Stomach (tissue), 9 donors: ENCODE results near the gene TPSB2. TPM values are rescaled to one million over a fixed set of nuclear protein-coding genes. Genes with fewer than 3 reads are reported as not detected.
A peak's percentile ranks its signal among the peaks of the same experiment; 100 is the strongest.
"Not testable (repeated sequence)": the region's sequence is repeated elsewhere in the genome, so short reads cannot be mapped to it uniquely, and the experiment has no call there.

Experiments
- DNase-seq, 2 donors: peaks; one replicate each; pipeline versions ENCODE4 v3.0.0 to v3.0.0-alpha.2; 2013 to 2019
- H3K27ac ChIP-seq, 5 donors: fragments of 200-600 bp in 4 of 5; sonication (generic) in 4 of 5; one replicate each; pipeline ENCODE4 v1.5.1; 2013 to 2019; ENCODE audit warnings: mild to moderate bottlenecking in 1 of 5, moderate library complexity in 1 of 5
- H3K27me3 ChIP-seq, 3 donors: fragments of 200-600 bp; sonication (generic); one replicate each; pipeline ENCODE4 v1.5.1; 2017 to 2019; ENCODE audit warnings: mixed run types in 1 of 3
- H3K36me3 ChIP-seq, 4 donors: fragments of 200-600 bp; sonication (generic); 1 replicate in 3 of 4; 2 replicates in 1 of 4; pipeline ENCODE4 v1.5.1; 2016 to 2019
- H3K4me1 ChIP-seq, 4 donors: fragments of 200-600 bp; sonication (generic); one replicate each; pipeline ENCODE4 v1.5.1; 2016 to 2019
- H3K4me3 ChIP-seq, 4 donors: fragments of 200-600 bp; sonication (generic) in 3 of 4; one replicate each; pipeline ENCODE4 v1.5.1; 2016 to 2019; ENCODE audit warnings: mild to moderate bottlenecking in 1 of 4
- H3K9me3 ChIP-seq, 4 donors: fragments of 200-600 bp; sonication (generic); one replicate each; pipeline ENCODE4 v1.5.1; 2016 to 2019
- CTCF ChIP-seq, 7 experiments: fragments of 450-650 bp in 4 of 7; fragments of 200-600 bp in 3 of 7; sonication (generic) in 3 of 7; IDR thresholded peaks; one replicate each; pipeline ENCODE4 v1.5.1; 2016 to 2019; ENCODE audit warnings: antibody characterized with exemption in 7 of 7, control low read depth in 2 of 7, mild to moderate bottlenecking in 1 of 7
- EP300 ChIP-seq: sonication (generic); formaldehyde crosslinking; IDR thresholded peaks from one replicate; pipeline ENCODE4 v1.6.1; 2017; ENCODE audit warnings: antibody characterized with exemption
- POLR2A ChIP-seq, 4 donors: fragments of 450-650 bp; IDR thresholded peaks; one replicate each; pipeline ENCODE4 v1.6.1; 2016; ENCODE audit warnings: antibody characterized with exemption in 4 of 4, control low read depth in 2 of 4, mild to moderate bottlenecking in 1 of 4, moderate library complexity in 1 of 4
- POLR2AphosphoS5 ChIP-seq, 3 donors: sonication (generic); formaldehyde crosslinking; IDR thresholded peaks; one replicate each; pipeline ENCODE4 v1.6.1; 2016; ENCODE audit warnings: antibody characterized with exemption in 3 of 3
- WGBS, 5 donors: extraction: QIAGEN DNeasy Blood & Tissue Kit in 3 of 5; methylation state at CpG; one replicate each; pipeline versions ENCODE4 v1.1.5 to v1.1.7; 2013 to 2018; 5-methylcytosine and 5-hydroxymethylcytosine counted together
- intact Hi-C: fragments of 100-400 bp; cut with DNase I; formaldehyde crosslinking; loops from one replicate; pipeline ENCODE4 v1.15.1; 2023; ENCODE audit warnings: low total_unique reads
- polyA plus RNA-seq, 3 donors: library from polyadenylated mRNA; stranded (reverse); fragments of 200-250 nt; gene quantifications; one replicate each; pipeline ENCODE4 v1.2.3, GENCODE V29; 2013
- total RNA-seq, 5 donors: library from RNA; depleted of rRNA; stranded (reverse); fragments of >200 nt; gene quantifications; one replicate each; pipeline versions ENCODE4 v1.1.0 to v1.2.3, GENCODE V29; 2014 to 2016
- donor health status: healthy with polysubstance abuse.
- donor health status: Bipolar disorder and iron deficiency.
- donor health status: healthy.

TPSB2 gene
- total and polyA plus RNA-seq, 8 donors: 1.8 to 164 (median 47.9) TPM; not detected in 1

- whole genome bisulfite sequencing, 5 donors: 63 to 77% (median 75%) methylated on average over 7 to 9 of the region's 9 CpGs
- Histone ChIP-seq H3K4me3 (no peak overlapping the region), H3K27me3 (peaks cover 0 to 31% (median 9%) of the 10 kb centered on the region in 3 donors), H3K4me1 (peaks cover 8 to 39% (median 23%) of the 10 kb centered on the region in 4 donors), H3K9me3 (no peaks in the 10 kb centered on the region), H3K36me3 (peaks cover 0 to 8% (median 0%) of the 10 kb centered on the region in 4 donors), H3K27ac (peak overlapping the region in 4 of 5 donors; percentile 5 to 83 (median 60))
- DNase-seq: no peak
- intact Hi-C loops: no loop called here
- TF ChIP-seq EP300: no peak
- no peak for TF ChIP-seq POLR2A (IDR thresholded peaks at IDR 0.05)
- TF ChIP-seq CTCF (IDR thresholded peaks at IDR 0.05): no peak
- TF ChIP-seq POLR2AphosphoS5 (IDR thresholded peaks at IDR 0.05): no peak
These were observed 37.5 kb downstream of the TPSB2 start for GRCh38 chr16:1192384-1193073.

GRCh38 chr16:1190789-1191188 lies 39.2 kb downstream of the TPSB2 start:
- H3K4me3 ChIP-seq, intact Hi-C loops, DNase-seq, H3K9me3 ChIP-seq: not testable (repeated sequence)
- Histone ChIP-seq H3K27me3 (peaks cover 0 to 26% (median 9%) of the 10 kb centered on the region in 3 donors), H3K27ac (peak overlapping the region in 1 of 5 donors; percentile 83), H3K36me3 (peaks cover 0 to 11% (median 0%) of the 10 kb centered on the region in 4 donors), H3K4me1 (peaks cover 8 to 37% (median 22%) of the 10 kb centered on the region in 4 donors)
- 77 to 92% (median 87%) methylated on average over 5 to 11 of the region's 11 CpGs; no CpG with 5 or more reads in 1 of the 5 donors for WGBS, 5 donors

- intact Hi-C loops: no loop called here
- Histone ChIP-seq H3K9me3 (no peaks in the 10 kb centered on the region), H3K36me3 (peaks cover 0 to 11% (median 0%) of the 10 kb centered on the region in 4 donors), H3K27ac (peak overlapping the region in 1 of 5 donors; percentile 22), H3K4me1 (peaks cover under 1 to 29% (median 16%) of the 10 kb centered on the region in 4 donors), H3K4me3 (no peak overlapping the region), H3K27me3 (peaks cover 0 to 13% (median 5%) of the 10 kb centered on the region in 3 donors)
- TF ChIP-seq POLR2AphosphoS5 (IDR thresholded peaks at IDR 0.05) (no peak), EP300 (no peak), CTCF (IDR thresholded peaks at IDR 0.05) (no peak), POLR2A (IDR thresholded peaks at IDR 0.05) (no peak)
- 60 to 75% (median 72%) methylated on average over 7 of the region's 7 CpGs for WGBS, 5 donors
- no peak for DNase-seq
These were observed 40.5 kb downstream of the TPSB2 start for GRCh38 chr16:1189455-1189854.

- Histone ChIP-seq H3K27me3 (peaks cover 0 to 9% (median 3%) of the 10 kb centered on the region in 3 donors), H3K4me3 (no peak overlapping the region), H3K27ac (no peak overlapping the region), H3K36me3 (peaks cover 0 to 11% (median 0%) of the 10 kb centered on the region in 4 donors), H3K9me3 (no peaks in the 10 kb centered on the region), H3K4me1 (peaks cover 0 to 29% (median 14%) of the 10 kb centered on the region in 4 donors)
- no peak for TF ChIP-seq EP300
- no peak for TF ChIP-seq POLR2A (IDR thresholded peaks at IDR 0.05)
- no peak for TF ChIP-seq CTCF (IDR thresholded peaks at IDR 0.05)
- TF ChIP-seq POLR2AphosphoS5 (IDR thresholded peaks at IDR 0.05): no peak
- DNase-seq: peak; percentile 58 to 86
- intact Hi-C loops: no loop called here
- WGBS, 5 donors: 47 to 63% (median 50%) methylated on average over 11 to 32 of the region's 32 CpGs
These were observed 41.4 kb downstream of the TPSB2 start for GRCh38 chr16:1188432-1189189.

GRCh38 chr16:1185460-1186207 lies 44.4 kb downstream of the TPSB2 start:
- intact Hi-C loops, H3K4me3 ChIP-seq, DNase-seq, H3K9me3 ChIP-seq: not testable (repeated sequence)
- Histone ChIP-seq H3K4me1 (peaks cover 29 to 39% (median 34%) of the 10 kb centered on the region in 4 donors), H3K27me3 (peaks cover 0 to 32% (median 0%) of the 10 kb centered on the region in 3 donors), H3K27ac (peak overlapping the region in 1 of 5 donors; percentile 81), H3K36me3 (peaks cover 0 to 11% (median 0%) of the 10 kb centered on the region in 4 donors)
- 80 to 91% (median 87%) methylated on average over 26 to 81 of the region's 86 CpGs for WGBS, 5 donors
